Superior temporal gyrus (tissue), 1 donor: ENCODE results near the gene GDPD5.

ENCODE experiments used
- DNase-seq: peaks from one replicate; pipeline ENCODE4 v3.0.0-alpha.2; 2016; ENCODE audit errors: extremely low spot score

Gene GDPD5

GRCh38 chr11:75557666-75558494 is 32.1 kb upstream of the GDPD5 start:
- DNase-seq: no peak

GRCh38 chr11:75556275-75556674 is 30.5 kb upstream of the GDPD5 start:
- no peak for DNase-seq

DNA sequence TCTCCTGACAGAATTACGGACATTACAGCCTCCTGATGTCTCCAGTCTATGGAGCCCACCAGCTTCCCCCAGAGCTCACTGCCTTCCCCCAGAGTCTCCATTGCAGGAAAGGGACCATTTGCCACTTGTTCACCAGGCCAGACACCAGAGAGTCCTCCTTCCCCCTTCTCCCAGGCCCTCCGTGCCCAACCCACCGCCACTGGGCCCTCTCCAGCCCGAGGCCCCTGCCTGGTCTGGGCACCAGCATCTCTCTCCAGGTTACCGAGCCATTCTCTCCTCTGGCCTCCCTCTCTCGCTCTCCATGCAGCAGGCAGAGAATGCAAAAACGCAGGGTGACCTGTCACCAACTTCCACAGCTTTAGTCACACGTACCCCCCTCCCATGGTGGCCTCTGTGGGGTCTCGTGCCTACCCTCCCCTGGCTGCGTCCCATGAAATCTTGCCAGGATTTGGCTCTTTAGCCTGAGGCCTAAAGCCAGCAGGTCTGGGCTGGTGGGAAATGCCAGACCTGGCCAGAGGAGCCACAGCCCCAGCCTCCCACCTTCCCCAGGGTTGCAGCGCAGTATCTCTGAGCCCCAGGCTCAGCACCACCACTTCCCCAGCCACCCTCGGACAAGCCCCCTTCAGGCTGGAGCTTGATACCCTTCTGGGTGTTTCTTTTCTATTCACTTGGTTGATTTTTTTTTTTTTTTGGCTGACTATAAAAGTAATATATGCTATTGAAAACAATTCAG is 29.5 kb upstream of the GDPD5 start:
- no peak for DNase-seq

GRCh38 chr11:75554258-75555022 is 28.7 kb upstream of the GDPD5 start:
- DNase-seq: peak; percentile 96

DNA sequence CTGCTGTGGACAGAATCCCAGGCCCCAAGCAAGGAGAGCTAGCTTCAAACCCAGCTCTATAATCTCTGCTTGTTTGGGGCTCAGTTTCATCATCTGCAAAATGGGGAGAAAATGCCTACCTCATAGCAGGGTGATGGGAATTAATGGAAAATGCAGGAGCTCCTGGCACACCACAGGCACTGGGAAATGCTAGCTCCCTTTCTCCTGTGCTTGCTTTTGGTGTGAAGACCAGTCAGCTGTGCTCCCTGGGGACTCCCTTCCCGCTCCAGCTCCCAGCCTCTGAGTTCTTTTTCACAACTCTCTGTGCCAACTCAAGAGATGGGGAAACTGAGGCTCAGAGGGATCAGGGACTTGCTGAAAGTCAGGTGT is 28.1 kb upstream of the GDPD5 start:
- DNase-seq: no peak

DNA sequence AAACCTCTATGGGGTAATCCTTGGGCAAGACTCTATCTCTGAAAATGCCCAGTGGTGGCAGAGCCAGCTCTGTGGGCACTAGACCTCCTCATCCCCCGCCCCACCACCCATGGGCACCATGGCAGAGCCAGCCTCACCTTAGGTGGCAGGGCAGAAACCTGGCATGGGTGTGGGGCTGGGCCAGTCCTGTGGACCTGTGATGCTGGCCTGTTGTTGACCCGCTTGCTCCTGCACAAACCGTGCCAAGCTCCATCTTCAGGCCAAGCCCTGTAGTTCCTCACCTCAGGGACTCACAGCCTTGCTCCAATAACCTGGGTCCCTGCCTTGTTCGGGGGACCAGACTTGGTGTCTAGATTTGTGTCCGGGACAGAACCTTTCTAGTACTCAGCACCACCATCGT is 27.4 kb upstream of the GDPD5 start:
- no peak for DNase-seq

- no peak for DNase-seq
Observed at GRCh38 chr11:75549370-75549958, 23.7 kb upstream of the GDPD5 start.

DNA sequence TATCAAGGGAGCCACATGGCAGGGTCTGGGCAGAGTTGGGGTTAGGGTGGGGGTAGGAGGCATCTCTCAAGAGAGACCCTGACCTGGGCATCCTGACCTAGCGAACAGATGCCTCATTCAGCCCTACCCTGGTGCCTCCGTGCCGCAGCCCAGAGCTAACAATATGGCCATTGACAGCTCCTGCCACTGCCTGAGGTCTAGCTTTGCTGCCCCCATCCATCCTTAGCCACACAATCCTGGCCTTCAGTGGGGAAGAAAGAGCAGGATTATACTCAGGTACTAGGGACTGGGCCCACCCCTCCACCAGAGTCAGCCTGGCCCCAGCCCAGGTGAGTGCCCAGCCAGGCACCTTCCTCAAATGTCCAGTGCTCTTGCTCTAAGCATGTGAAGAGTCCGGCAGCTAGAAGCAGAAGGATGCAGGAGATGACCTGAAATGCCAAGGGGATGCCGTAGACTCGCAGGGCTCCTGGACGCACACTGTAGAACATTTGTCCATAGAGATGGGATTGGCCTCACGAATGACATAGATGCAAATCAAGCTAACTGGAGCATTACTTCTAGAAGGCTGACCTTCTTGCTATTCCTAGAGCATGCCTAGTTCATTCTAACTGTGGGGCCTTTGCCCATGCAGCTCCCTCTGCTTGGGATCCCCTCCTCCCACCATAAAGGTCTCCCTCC is 23.0 kb upstream of the GDPD5 start:
- no peak for DNase-seq

DNA sequence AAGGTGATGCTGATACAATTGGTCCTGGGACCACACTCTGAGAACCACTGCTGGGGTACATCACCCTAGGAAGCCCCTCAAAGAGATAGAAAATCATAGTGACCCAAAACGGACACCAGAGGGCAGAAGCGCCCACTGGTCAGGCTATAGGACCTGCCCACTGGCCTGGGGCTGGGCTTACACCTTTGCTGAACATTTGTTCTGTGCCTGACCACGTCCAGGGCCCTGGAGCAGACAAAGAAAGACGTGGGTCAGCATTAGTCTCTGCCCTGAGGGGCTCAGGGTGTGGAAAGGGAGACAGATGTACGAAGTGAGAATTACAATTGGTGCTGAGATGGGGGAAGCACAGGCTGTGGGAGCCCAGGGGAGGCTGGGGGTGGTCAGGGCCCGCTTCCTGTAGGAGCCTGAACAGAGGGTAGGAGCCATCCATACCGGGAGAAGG is 21.9 kb upstream of the GDPD5 start:
- DNase-seq: peak; percentile 83

GRCh38 chr11:75547177-75547576 is 21.4 kb upstream of the GDPD5 start:
- no peak for DNase-seq

DNA sequence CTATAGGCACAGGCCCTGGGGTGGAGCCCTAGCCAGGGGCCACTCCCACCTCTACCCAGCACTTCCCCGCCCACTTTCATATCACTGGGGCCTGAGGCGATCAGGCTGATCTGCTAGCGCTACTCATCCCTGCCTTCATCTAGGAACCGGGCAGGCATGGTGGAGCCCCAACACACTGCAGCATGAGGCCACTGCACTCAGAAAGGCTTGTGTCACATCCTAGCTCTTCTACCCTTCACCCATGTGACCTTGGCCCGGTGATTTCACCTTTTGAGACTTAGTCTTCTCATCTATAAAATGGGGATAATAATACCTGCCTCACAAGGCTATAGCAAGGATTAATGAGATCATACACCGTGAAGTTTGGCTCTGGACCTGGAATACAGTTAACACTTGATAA is 18.1 kb upstream of the GDPD5 start:
- DNase-seq: no peak

- DNase-seq: no peak
Observed at GRCh38 chr11:75542088-75542438, 16.3 kb upstream of the GDPD5 start.

GRCh38 chr11:75541193-75542087 is 15.7 kb upstream of the GDPD5 start:
- DNase-seq: no peak

DNA sequence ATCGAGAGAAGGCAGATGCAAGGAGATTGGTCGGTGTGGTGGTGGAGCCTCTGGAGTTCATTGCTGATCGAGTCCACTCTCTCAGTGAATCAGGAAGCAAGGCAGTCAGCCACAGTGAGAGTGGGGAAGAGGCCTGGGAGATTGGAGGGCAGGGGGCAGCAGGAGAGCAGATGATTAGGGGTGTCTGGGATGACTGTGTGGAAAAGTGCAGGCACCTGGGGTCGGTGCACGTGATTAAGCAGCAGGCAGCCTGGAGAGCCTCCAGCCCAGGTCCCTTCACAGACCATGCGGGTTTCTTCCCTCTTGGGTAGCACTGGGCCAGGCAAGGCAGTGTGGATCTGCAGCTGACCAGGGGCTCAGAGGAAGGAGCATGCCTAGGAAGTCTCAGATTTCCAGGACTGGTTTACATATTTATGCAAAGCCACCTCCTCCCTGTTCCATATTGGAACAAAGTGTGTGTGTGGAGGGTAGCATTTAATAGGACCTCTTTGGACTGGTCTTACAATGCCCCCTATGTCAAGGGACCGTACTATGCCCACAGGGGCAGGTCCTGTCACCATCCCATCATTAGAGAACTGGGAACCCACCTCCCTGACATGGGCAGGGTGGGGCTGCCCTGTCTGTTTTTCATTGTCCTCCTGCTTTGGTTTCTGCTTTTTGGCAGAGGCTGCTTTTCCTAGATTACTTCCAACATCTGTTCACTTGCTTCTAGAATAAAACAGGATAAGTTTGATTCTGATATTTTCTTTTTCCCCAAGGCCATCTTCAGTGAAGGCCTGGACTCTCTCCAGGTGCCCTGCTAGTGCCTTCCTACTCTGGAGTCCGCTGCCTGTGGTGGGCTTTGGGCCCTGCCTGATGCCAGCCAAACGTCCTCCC is 14.0 kb upstream of the GDPD5 start:
- no peak for DNase-seq

GRCh38 chr11:75538150-75538942 is 12.6 kb upstream of the GDPD5 start:
- DNase-seq: no peak

- no peak for DNase-seq
Observed at GRCh38 chr11:75537740-75538139, 12.0 kb upstream of the GDPD5 start.

DNA sequence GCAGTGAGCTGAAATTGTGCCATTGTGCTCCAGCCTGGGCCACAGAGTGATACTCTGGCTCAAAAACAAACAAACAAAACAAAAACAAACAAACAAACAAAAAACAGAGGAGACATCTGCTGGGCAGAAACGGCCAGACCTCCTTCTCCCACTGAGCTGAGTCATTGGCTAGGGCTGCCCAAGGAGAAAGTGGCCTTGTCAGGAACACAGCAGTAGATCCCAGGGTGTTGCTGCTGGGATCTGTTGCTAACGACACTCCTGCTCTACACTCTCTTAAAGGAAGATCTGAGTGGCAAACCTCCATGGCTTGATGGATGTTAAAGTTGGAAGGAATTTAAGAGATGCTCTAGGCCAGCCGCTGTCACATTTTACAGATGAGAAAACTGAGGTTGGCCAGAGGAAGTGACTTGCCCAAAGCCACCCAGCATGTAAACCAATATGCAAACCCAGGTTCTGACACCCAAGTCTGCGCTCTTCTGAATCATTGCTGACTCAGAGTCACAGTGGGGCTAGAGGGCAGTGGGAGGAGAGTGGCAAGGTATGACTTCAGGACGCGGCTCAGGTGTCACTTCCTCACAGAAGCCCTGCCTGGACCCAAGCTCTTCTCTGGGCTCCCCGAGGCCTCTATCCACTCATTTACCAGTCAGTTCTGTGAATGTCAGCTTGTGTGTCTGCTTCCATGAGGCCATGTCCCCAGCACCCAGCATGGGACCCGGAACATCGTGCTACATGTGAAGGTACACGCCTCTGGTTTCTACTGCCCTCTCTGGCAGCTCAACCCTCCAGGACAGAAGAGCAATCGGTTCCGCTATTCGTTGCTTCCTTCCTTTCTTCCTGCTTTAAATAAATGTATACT is 11.3 kb upstream of the GDPD5 start:
- DNase-seq: no peak

DNA sequence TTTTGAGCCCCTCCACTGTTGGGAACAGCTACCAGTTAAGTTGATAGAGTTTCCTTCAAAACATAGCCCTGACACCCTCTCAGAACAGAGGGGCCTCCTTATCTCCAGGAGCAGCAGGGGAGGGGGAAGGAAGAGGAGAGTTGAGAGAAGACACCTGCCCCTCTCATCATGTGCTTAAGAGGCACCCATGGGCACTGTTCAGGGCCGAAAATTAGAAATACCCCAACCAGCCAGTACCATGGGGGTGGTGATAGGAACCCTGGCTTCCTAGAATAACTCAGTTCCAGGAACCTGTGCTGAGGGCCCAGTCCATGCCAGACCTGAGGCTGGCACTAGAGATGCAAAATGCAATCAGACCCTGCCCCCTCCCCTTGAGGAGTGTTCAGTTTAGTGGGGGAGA is 9.3 kb upstream of the GDPD5 start:
- DNase-seq: no peak
